HG02852 (cell line): ENCODE data around the gene CASTOR2.
"Not testable (repeated sequence)": the region's sequence is repeated elsewhere in the genome, so short reads cannot be mapped to it uniquely, and the experiment has no call there.

Source experiments
- ATAC-seq: cut with Tn5 transposase; IDR thresholded peaks from one replicate; pipeline ENCODE4 v1.9.1; 2021; ENCODE audit warnings: mild to moderate bottlenecking, moderate library complexity; ENCODE audit not compliant: unreplicated experiment

The CASTOR2 gene

DNA sequence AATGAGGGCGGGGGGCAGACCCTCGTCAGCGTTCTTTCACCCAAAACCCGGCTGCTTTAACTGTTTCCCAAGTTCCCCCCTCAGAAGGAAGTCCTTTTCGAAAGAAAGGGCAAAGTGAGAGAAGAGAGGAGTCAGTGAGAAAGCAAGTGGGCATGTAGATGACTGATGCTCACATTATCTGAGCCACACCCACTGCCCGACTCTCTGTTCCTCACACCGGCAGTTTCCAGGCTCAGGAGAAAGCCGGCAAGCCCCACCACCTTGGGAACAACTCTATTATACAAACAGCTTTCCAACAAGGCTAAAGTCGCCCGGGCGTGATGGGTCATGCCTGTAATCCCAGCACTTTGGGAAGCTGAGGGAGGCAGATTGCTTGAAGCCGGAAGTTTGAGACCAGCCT is 86.0 kb downstream of the CASTOR2 start:
- ATAC-seq, result no peak

DNA sequence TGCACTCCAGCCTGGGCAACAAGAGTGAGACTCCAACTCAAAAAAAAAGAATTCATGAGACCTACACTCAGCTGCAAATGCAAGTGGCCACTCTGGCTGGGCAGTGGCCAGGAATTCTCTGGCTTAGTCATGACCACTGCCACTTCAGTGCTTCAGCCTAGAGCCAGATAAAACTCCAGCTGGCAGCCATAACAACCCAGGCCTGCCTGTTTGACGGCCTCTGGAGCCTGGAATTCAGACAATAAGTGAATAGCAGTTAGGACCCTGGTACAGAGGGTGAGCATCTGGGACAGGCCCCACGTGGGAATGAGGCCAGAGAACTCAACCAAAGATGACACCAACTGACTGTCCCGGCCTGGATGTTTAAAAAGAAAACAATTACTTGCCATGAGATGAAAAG is 90.2 kb downstream of the CASTOR2 start:
- no peak for ATAC-seq

DNA sequence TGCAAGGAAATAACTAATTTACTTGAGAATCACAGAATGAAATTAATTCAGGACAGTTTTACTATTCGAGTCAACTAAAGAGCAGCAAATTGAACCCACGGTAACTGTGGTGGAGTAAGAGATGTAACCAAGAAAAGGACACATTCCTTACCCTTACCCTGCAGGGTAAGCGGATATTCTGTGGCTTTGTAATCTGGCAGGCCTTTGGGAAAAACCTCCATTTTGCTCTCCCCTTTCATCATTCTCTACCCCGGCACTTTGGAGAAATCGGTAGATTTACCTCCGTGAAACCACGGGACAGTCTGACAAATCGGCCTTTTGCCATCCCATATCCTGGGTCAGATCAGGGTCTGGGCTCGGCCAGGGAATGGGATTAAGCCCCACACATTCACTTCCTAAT is 90.7 kb downstream of the CASTOR2 start:
- no peak for ATAC-seq

DNA sequence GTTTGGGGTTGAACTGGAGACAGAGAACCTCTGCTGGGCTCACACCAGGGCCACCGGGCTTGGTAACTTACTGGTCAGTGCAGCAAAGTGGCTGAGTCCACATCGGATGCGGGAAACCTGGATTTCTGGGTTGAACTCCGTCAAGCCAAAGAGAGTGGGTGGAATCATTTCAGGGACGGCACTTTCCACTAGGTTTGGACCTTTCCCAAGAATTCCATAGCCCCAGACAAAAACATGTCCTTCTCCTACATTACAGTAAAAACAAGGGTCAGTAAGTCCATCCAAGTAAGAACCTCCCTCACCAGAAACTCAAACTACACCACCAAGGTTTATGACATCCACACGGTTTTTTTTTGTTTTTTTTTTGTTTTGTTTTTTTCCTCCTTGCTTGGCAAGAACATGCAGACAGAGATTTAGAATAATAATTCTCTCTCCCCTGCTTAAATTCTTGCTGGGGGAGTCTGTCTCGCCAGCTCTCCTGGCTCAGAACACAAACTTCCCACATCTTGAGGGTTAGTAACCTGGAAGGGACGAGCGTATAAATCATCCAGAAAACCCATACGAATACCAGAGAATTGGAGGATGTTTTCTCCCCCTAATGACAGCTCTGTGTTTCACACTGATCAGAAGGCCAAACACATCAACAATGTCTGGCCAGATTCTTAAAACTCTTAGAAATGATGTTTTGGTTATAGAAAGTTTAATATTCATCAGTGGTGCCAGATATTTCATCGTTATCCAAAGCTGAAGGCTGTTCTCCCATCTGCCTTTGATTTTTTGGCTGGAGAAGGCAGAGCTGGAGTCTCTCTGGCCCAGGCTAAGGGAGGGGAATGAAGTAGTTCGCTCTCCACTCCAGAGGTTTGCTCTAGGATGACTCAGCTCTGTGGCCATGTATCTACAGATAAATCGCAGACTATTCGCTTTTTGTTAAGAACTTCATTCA is 91.6 kb downstream of the CASTOR2 start:
- ATAC-seq, result no peak

DNA sequence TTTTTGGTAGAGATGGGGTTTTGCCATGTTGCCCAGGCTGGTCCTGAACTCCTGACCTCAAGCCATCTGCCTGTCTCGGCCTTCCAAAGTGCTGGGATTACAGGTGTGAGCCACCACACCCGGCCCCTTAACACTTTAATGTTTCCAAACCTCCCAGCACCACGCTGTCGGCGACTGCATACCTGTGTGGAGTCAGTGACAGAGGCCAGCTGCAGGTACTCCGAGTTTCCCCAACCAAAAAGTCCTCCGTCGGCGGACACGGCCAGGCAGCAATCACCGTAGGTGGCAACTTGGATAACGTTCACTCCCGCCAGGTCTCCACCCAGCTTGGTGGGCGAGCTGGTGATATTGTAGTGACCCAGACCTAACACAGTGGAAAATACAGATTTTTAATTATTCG is 93.9 kb downstream of the CASTOR2 start:
- no peak for ATAC-seq

DNA sequence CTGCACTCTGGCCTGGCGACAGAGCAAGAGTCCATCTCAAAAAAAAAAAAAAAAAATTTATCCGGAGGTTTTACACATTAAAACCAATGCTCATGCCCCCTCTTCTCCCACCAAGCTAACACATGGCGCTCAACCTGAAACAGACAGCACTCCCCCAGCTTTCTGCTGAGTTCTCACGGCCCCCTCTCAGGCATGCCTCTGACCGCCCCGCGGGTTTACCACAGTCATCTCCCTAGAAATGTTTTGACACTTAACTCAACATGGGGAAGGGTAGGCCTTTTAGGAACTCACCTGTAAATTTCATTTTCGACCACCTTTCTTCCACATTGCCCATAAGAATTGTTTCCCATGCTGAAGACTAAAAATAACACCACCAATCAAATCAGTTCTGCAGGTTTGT is 99.8 kb downstream of the CASTOR2 start:
- ATAC-seq, result no peak

DNA sequence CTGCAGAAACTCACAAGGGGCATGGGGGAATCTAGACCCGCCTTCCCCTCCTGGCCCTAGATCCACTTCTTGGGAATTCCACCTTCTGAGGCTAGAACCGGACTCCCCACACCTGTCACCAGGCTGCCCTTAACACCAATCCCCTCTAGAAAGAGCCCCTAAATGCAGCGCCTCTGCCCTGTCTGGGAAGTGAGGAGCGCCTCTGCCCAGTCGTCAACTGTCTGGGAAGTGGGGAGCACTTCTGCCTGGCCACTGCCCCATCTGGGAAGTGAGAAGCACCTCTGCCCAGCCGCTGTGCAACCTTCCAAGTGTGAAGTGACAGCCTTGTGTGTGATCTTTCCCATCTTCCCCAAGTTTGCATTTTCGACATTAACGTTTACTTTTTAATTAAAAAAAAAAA is 100.3 kb downstream of the CASTOR2 start:
- no peak for ATAC-seq

DNA sequence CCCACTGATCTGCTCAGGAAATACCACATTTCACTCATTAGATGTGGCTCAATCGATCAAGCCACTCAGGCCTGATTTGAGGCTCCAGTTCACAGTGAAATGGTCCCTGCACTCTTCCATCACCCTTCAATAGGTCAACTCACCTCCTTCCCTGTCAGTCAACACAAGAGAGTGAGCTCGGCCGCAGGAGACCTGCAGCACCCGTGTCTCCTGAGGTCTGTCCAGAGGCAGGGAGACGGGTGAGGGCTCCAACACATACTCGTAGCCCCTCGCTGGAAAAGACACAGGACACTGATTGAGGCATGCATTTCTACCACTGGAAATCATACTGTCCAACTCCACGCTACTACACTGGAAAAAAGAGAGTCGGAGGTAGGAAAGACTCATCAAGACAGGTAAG is 102.0 kb downstream of the CASTOR2 start:
- no peak for ATAC-seq

DNA sequence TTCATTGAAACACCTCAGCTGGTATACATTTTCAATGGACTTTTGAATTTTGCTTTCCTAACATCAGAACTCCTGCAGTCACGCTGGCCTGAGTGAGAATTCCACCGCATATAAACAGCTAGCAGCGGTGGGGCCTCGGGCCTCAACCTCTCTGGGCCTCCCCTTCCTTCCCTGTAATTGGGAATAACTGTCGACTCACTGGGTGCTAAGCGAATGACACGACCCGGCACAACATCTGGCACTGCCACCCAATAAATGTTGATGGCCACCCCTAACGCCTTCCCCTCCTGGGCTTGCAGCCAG is 108.4 kb downstream of the CASTOR2 start:
- no peak for ATAC-seq

DNA sequence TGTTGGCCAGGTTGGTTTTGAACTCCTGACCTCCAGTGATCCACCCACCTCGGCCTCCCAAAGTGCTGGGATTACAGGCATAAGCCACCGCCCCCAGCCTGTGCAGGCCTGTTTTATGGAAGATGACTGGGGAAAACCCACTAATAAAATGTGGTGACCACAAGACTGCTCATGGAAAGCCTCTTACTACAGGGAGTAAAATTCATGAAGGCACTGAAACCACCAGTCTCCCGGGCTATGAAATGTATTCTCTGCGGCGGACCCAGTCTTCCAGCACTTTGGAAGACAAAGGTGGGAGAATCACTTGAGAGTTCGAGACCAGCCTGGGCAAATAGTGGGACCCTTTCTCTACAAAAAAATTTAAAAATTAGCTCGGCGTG is 109.7 kb downstream of the CASTOR2 start:
- ATAC-seq, result not testable (repeated sequence)
